K562 (cell line): ENCODE measurements around the gene LRRK1. TPM values are rescaled to one million over a fixed set of nuclear protein-coding genes. Genes with fewer than 3 reads are reported as not detected.

Source experiments
- ATAC-seq: fragments of 200-7000 bp; cut with Tn5 transposase; 3 replicates; pipeline ENCODE4 v1.9.1; 2020; ENCODE audit warnings: moderate library complexity
- BruUV-seq: library from RNA; stranded (reverse); fragments of 400-500 nt; replicated peaks from 2 replicates; lab custom pipeline; 2021; lab: Mats Ljungman, UMichigan
- CTCF ChIA-PET: fragments of 300-600 bp; formaldehyde crosslinking; extraction: SDS; loops from one replicate; lab custom pipeline; 2021; ENCODE audit warnings: low intra/inter-chr PET ratio; lab: Yijun Ruan, JAX
- POLR2A ChIA-PET: fragments of 300-600, 350-650 bp; sonication (Branson Sonifier 250); formaldehyde crosslinking; extraction: SDS; loops from one replicate; lab custom pipeline; 2021; ENCODE audit warnings: antibody characterized with exemption, inconsistent platforms; lab: Yijun Ruan, JAX
- DNase-seq, 4 experiments: peaks; one replicate each; pipeline versions ENCODE4 v3.0.0 to v3.0.0-alpha.2; 2011 to 2018; ENCODE audit warnings: low spot score in 3 of 4, mixed read lengths in 3 of 4; ENCODE audit errors: extremely low read depth in 1 of 4
- FAIRE-seq: peaks from 2 replicates; lab custom pipeline; 2011; peaks lifted over from hg19 to GRCh38; lab: Jason Lieb, UNC
- H2AFZ ChIP-seq: 2 replicates; pipeline ENCODE4 v1.6.0; 2011; ENCODE audit warnings: low read depth, low read length, control low read depth, inconsistent platforms
- H3K27ac ChIP-seq: fragments of 200-600 bp; 3 replicates; pipeline ENCODE4 v1.8.0; 2011; ENCODE audit warnings: low read depth, mild to moderate bottlenecking, control low read depth, inconsistent platforms, low read length, moderate library complexity, mixed read lengths; ENCODE audit errors: extremely low read depth
- H3K27me3 ChIP-seq, 2 experiments: fragments of 300-600 bp in 1 of 2; 2 replicates in 1 of 2; 3 replicates in 1 of 2; pipeline versions ENCODE4 v1.6.0 to v1.8.0; 2011; ENCODE audit warnings: inconsistent platforms in 2 of 2, low read length in 2 of 2, mild to moderate bottlenecking in 1 of 2, mixed read lengths in 1 of 2, moderate library complexity in 1 of 2; ENCODE audit not compliant: control insufficient read depth in 2 of 2, insufficient read depth in 2 of 2
- H3K36me3 ChIP-seq: fragments of 300-600 bp; 3 replicates; pipeline ENCODE4 v1.8.0; 2011; ENCODE audit warnings: mild to moderate bottlenecking, low read length, inconsistent platforms; ENCODE audit not compliant: control insufficient read depth, insufficient read depth
- H3K4me1 ChIP-seq, 2 experiments: fragments of 200-600 bp in 1 of 2; replicated peaks in 1 of 2; 2 replicates in 1 of 2; 3 replicates in 1 of 2; pipeline versions ENCODE4 v1.5.1 to v1.8.0; 2011; ENCODE audit warnings: inconsistent platforms in 2 of 2, low read length in 2 of 2, mild to moderate bottlenecking in 1 of 2, mixed read lengths in 1 of 2, moderate library complexity in 1 of 2; ENCODE audit not compliant: control insufficient read depth in 2 of 2, insufficient read depth in 2 of 2
- H3K4me2 ChIP-seq: 2 replicates; pipeline ENCODE4 v1.6.1; 2011; ENCODE audit warnings: low read length, control low read depth, inconsistent platforms, mixed read lengths; ENCODE audit not compliant: insufficient read depth
- H3K4me3 ChIP-seq: fragments of 200-600 bp; sonication (generic), shearing (Covaris generic); 2 replicates; pipeline ENCODE4 v1.5.1; 2016; ENCODE audit warnings: control low read depth, inconsistent platforms
- H3K79me2 ChIP-seq: fragments of 200-600 bp; 3 replicates; pipeline ENCODE4 v1.8.0; 2011; ENCODE audit warnings: low read length, inconsistent platforms; ENCODE audit not compliant: control insufficient read depth, insufficient read depth
- H3K9ac ChIP-seq, 2 experiments: 2 replicates each; pipeline versions ENCODE4 v1.6.0 to v1.6.1; 2011; ENCODE audit warnings: low read depth in 2 of 2, low read length in 2 of 2, control low read depth in 1 of 2, inconsistent platforms in 1 of 2, mild to moderate bottlenecking in 1 of 2, mixed read lengths in 1 of 2; ENCODE audit not compliant: insufficient read depth in 1 of 2
- H3K9me1 ChIP-seq: one replicate; pipeline ENCODE4 v1.6.0; 2011; ENCODE audit warnings: inconsistent platforms, mild to moderate bottlenecking, low read length, moderate library complexity; ENCODE audit not compliant: control insufficient read depth, insufficient read depth
- H3K9me3 ChIP-seq: replicated peaks from 2 replicates; pipeline ENCODE4 v1.5.1; 2011; ENCODE audit warnings: low read depth, low read length, inconsistent platforms; ENCODE audit not compliant: control insufficient read depth, insufficient read depth
- H4K20me1 ChIP-seq: replicated peaks from 2 replicates; pipeline ENCODE4 v1.6.1; 2011; ENCODE audit warnings: low read length, inconsistent platforms, mixed read lengths; ENCODE audit not compliant: control insufficient read depth, insufficient read depth
- BMI1 ChIP-seq: fragments of 150-350 bp; IDR thresholded peaks from 2 replicates; pipeline ENCODE4 v1.6.1; 2014; ENCODE audit warnings: low read length
- BRF1 ChIP-seq: IDR thresholded peaks from 3 replicates; pipeline ENCODE4 v1.6.1; 2011; ENCODE audit warnings: borderline replicate concordance, mild to moderate bottlenecking; ENCODE audit not compliant: insufficient read length; ENCODE audit errors: extremely low read depth
- CUX1 ChIP-seq: fragments of 200-800 bp; sonication (Bioruptor generic); IDR thresholded peaks from 2 replicates; pipeline ENCODE4 v1.6.1; 2016; ENCODE audit warnings: missing genetic modification characterization, missing compliant biosample characterization
- FOXK2 ChIP-seq, 2 experiments: fragments of 450-650 bp; IDR thresholded peaks in 1 of 2; conservative IDR thresholded peaks in 1 of 2; 2 replicates each; pipeline ENCODE4 v1.6.1; 2016; ENCODE audit warnings: low read depth in 2 of 2, mild to moderate bottlenecking in 1 of 2
- GTF2E2 ChIP-seq: fragments of 200-800 bp; sonication (Bioruptor generic); IDR thresholded peaks from 2 replicates; pipeline ENCODE4 v1.6.1; 2016; ENCODE audit warnings: missing genetic modification characterization, missing compliant biosample characterization
- KLF1 ChIP-seq: fragments of 450-650 bp; IDR thresholded peaks from 2 replicates; pipeline ENCODE4 v1.6.1; 2016; ENCODE audit warnings: missing genetic modification characterization, missing compliant biosample characterization
- MEF2D ChIP-seq: conservative IDR thresholded peaks from 2 replicates; pipeline ENCODE4 v1.6.1; 2016; ENCODE audit warnings: low read depth, missing genetic modification characterization, missing compliant biosample characterization
- PCBP1 ChIP-seq: fragments of 200-400 bp; formaldehyde crosslinking; IDR thresholded peaks from 2 replicates; pipeline ENCODE4 v1.6.1; 2018; ENCODE audit warnings: mild to moderate bottlenecking, low read depth, low read length; ENCODE audit not compliant: poor library complexity, severe bottlenecking
- RBM39 ChIP-seq: fragments of 200-400 bp; formaldehyde crosslinking; optimal IDR thresholded peaks from 2 replicates; pipeline ENCODE3; 2018; ENCODE audit warnings: low read depth, low read length
- SREBF1 ChIP-seq: fragments of 150-350 bp; IDR thresholded peaks from 2 replicates; pipeline ENCODE4 v1.6.1; 2014; ENCODE audit warnings: antibody characterized with exemption, low read depth, low read length, borderline replicate concordance
- TFAM ChIP-seq: fragments of 250-450 bp; sonication (Bioruptor Pico); conservative IDR thresholded peaks from 2 replicates; pipeline ENCODE4 v1.5.0; 2021; ENCODE audit warnings: mild to moderate bottlenecking, moderate library complexity
- THRA ChIP-seq: fragments of 450-650 bp; IDR thresholded peaks from 2 replicates; pipeline ENCODE4 v1.6.1; 2017; ENCODE audit warnings: mild to moderate bottlenecking, moderate library complexity
- ZMIZ1 ChIP-seq, 2 experiments: fragments of 150-350 bp in 1 of 2; IDR thresholded peaks; 2 replicates each; pipeline ENCODE4 v1.6.1; 2012 to 2016; ENCODE audit warnings: low read depth in 2 of 2, low read length in 2 of 2, mild to moderate bottlenecking in 1 of 2, moderate library complexity in 1 of 2
- WGBS: fragments of 100-300 bp; shearing (Covaris generic); methylation state at CpG from one replicate; pipeline ENCODE4 v1.1.6; 2016; ENCODE audit warnings: low coverage, mixed read lengths; ENCODE audit not compliant: insufficient coverage; ENCODE audit errors: missing lambda C conversion rate; 5-methylcytosine and 5-hydroxymethylcytosine counted together
- in situ Hi-C: fragments of 300-500 bp; cut with MboI; formaldehyde crosslinking; loops from 4 replicates; pipeline ENCODE4 v1.15.0; 2018; ENCODE audit warnings: inconsistent platforms, mixed read lengths
- intact Hi-C: fragments of 100-400 bp; cut with micrococcal nuclease; formaldehyde crosslinking; loops from 2 replicates; pipeline ENCODE4 v1.14.2; 2022
- polyA plus RNA-seq, 8 experiments: library from polyadenylated mRNA; depleted of rRNA in 4 of 8; stranded (reverse) in 5 of 8; unstranded in 3 of 8; fragments of >200 nt; fragmentation: Nextera tagmentation in 2 of 8; fragmentation: Illumina TruSeq in 1 of 8; extraction: Ambion mirVana in 2 of 8; extraction: Trizol in 1 of 8; gene quantifications; 2 replicates each; pipeline versions ENCODE4 v1.2.1 to v1.2.3, GENCODE V29; 2011 to 2014; ENCODE audit warnings: inconsistent platforms in 1 of 8, missing spikeins in 1 of 8
- total RNA-seq, 7 experiments: library from RNA; depleted of rRNA in 6 of 7; stranded (reverse); fragments of >200 nt in 6 of 7; fragmentation: Illumina TruSeq in 2 of 7; extraction: Trizol in 2 of 7; gene quantifications; 2 replicates each; pipeline versions ENCODE4 v1.2.1 to v1.2.3, GENCODE V29; 2011 to 2021; ENCODE audit warnings: low replicate concordance in 1 of 7

Gene LRRK1
- total and polyA plus RNA-seq, 9 of the 15 experiments (the other 6 are each of a cell fraction or from before 2014, with no cell fraction given): 0.01 to 1.5 (median 0.11) TPM

- ATAC-seq: no peak
- no peak overlapping the region for H3K27ac ChIP-seq
- intact Hi-C loops (no loop called here), in situ Hi-C loops (no loop called here)
- H3K9ac ChIP-seq: no peak overlapping the region
- H3K4me2 ChIP-seq: no peak overlapping the region
- ChIA-PET POLR2A (no interaction called here), CTCF (no interaction called here)
- FAIRE-seq: no peak
- no peaks in the 10 kb centered on the region for H3K36me3 ChIP-seq
- no peak overlapping the region for H3K4me3 ChIP-seq
- H2AFZ ChIP-seq: no peak overlapping the region
- no peaks in the 10 kb centered on the region for H3K9me1 ChIP-seq
- DNase-seq: no peak
- peaks cover 8% of the 10 kb centered on the region in 2 experiments; a peak in 3 of 5 replicates for H3K27me3 ChIP-seq
- 0% methylated on average over 3 of the region's 3 CpGs for WGBS
- no peaks in the 10 kb centered on the region for H3K79me2 ChIP-seq
- H4K20me1 ChIP-seq: no peaks in the 10 kb centered on the region
- no peaks in the 10 kb centered on the region for H3K9me3 ChIP-seq
- no TSS peak for BruUV-seq
- no peaks in the 10 kb centered on the region for H3K4me1 ChIP-seq
- TF ChIP-seq BMI1: no peak
- no peak for TF ChIP-seq ZMIZ1 (IDR thresholded peaks at IDR 0.05; ENCODE audit: low read depth in 2 of 2, low read length in 2 of 2)
- no peak for TF ChIP-seq BRF1
- TF ChIP-seq FOXK2 (conservative IDR thresholded peaks at IDR 0.05 in 1 of 2, IDR thresholded peaks at IDR 0.05 in 1 of 2; ENCODE audit: low read depth in 2 of 2): no peak
- no peak for TF ChIP-seq TFAM (CRISPR knock-in tag)
- no peak for TF ChIP-seq PCBP1
- no peak for TF ChIP-seq RBM39
- no peak for TF ChIP-seq KLF1 (tag)
- no peak for TF ChIP-seq SREBF1
- TF ChIP-seq MEF2D (tag): no peak
- no peak for TF ChIP-seq GTF2E2 (tag)
- TF ChIP-seq CUX1: no peak
- no peak for TF ChIP-seq THRA
These were observed 33.4 kb downstream of the LRRK1 start for GRCh38 chr15:100952566-100952965.
